Astrocyte of the cerebellum (primary cell): ENCODE data around the gene TAF1L.

Experiments used
- DNase-seq: peaks from one replicate; pipeline ENCODE4 v3.0.0-alpha.2; 2011; ENCODE audit warnings: low read depth
- H3K4me3 ChIP-seq: 2 replicates; pipeline ENCODE4 v1.5.1; 2011; ENCODE audit warnings: mild to moderate bottlenecking, low read depth, low read length, moderate library complexity
- CTCF ChIP-seq: IDR thresholded peaks from 2 replicates; pipeline ENCODE4 v1.5.1; 2012; ENCODE audit warnings: low read length, low read depth, moderate library complexity, mild to moderate bottlenecking; ENCODE audit errors: missing control alignments
- in situ Hi-C: cut with HindIII; loops from 2 replicates; pipeline ENCODE4 v1.10.0; 2017; ENCODE audit warnings: low sequenced_read_pairs

Gene TAF1L, protein sequence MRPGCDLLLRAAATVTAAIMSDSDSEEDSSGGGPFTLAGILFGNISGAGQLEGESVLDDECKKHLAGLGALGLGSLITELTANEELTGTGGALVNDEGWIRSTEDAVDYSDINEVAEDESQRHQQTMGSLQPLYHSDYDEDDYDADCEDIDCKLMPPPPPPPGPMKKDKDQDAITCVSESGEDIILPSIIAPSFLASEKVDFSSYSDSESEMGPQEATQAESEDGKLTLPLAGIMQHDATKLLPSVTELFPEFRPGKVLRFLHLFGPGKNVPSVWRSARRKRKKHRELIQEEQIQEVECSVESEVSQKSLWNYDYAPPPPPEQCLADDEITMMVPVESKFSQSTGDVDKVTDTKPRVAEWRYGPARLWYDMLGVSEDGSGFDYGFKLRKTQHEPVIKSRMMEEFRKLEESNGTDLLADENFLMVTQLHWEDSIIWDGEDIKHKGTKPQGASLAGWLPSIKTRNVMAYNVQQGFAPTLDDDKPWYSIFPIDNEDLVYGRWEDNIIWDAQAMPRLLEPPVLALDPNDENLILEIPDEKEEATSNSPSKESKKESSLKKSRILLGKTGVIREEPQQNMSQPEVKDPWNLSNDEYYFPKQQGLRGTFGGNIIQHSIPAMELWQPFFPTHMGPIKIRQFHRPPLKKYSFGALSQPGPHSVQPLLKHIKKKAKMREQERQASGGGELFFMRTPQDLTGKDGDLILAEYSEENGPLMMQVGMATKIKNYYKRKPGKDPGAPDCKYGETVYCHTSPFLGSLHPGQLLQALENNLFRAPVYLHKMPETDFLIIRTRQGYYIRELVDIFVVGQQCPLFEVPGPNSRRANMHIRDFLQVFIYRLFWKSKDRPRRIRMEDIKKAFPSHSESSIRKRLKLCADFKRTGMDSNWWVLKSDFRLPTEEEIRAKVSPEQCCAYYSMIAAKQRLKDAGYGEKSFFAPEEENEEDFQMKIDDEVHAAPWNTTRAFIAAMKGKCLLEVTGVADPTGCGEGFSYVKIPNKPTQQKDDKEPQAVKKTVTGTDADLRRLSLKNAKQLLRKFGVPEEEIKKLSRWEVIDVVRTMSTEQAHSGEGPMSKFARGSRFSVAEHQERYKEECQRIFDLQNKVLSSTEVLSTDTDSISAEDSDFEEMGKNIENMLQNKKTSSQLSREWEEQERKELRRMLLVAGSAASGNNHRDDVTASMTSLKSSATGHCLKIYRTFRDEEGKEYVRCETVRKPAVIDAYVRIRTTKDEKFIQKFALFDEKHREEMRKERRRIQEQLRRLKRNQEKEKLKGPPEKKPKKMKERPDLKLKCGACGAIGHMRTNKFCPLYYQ (N-terminal part only)

GRCh38 chr9:32635362-32635761, at the start of gene TAF1L:
Gene TAF1L, minus strand, starts transcription at chr9:32635669. Its CDS starts 90 bp downstream, at chr9:32635579.
- in situ Hi-C loops, result no loop called here
- no peak for TF ChIP-seq CTCF
- H3K4me3 ChIP-seq, result no peak within 1 kb of the TSS
- no peak for DNase-seq

DNA sequence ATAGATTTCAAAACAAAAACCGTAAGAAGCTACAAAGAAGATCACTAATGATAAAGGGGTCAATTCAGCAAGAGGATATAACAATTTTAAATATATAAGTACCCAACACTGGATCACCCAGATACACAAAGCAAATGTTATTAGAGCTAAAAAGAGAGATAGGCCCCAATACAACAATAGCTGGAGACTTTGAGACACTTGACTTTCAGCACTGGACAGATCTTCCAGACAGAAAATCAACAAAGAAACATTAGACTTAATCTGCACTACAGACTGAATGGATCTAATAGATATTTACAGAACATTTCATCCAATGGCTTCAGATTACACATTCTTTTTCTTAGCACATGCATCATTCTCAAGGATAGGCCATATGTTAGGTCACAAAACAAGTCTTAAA, 46.3 kb upstream of the TAF1L start:
- in situ Hi-C loops, result no loop called here
- H3K4me3 ChIP-seq, result no peak overlapping the region
- no peak for TF ChIP-seq CTCF
- DNase-seq, result no peak

GRCh38 chr9:32677931-32678330, 42.5 kb upstream of the TAF1L start:
- no peak for TF ChIP-seq CTCF
- DNase-seq, result peak; percentile 90
- in situ Hi-C loops, result no loop called here

GRCh38 chr9:32672469-32672868, 37.0 kb upstream of the TAF1L start:
- H3K4me3 ChIP-seq, result no peak overlapping the region
- DNase-seq, result peak; percentile 87
- TF ChIP-seq CTCF, result no peak
- in situ Hi-C loops, result no loop called here

More at GRCh38 chr9:32677931-32678330, 42.5 kb upstream of the TAF1L start:
- H3K4me3 ChIP-seq, result no peak overlapping the region

GRCh38 chr9:32671333-32671732, 35.9 kb upstream of the TAF1L start:
- no peak overlapping the region for H3K4me3 ChIP-seq
- no peak for DNase-seq
- in situ Hi-C loops, result no loop called here
- no peak for TF ChIP-seq CTCF

GRCh38 chr9:32665101-32665500, 29.6 kb upstream of the TAF1L start:
- no peak for TF ChIP-seq CTCF
- in situ Hi-C loops, result no loop called here
- DNase-seq, result no peak
- H3K4me3 ChIP-seq, result no peak overlapping the region
